Neural cell (in vitro differentiated cells): ENCODE data around the gene LHFPL6. TPM values are rescaled to one million over a fixed set of nuclear protein-coding genes. Genes with fewer than 3 reads are reported as not detected.

ENCODE experiments used
- H2AFZ ChIP-seq: fragments of 200-600, 300-800 bp; sonication (generic), shearing (Covaris generic); 2 replicates; pipeline ENCODE4 v1.6.0; 2014; ENCODE audit warnings: low read depth, mild to moderate bottlenecking, antibody characterized with exemption, low read length, moderate library complexity
- H3F3A ChIP-seq: fragments of 200-600 bp; shearing (Covaris generic); 2 replicates; pipeline ENCODE4 v1.6.1; 2016; ENCODE audit warnings: mild to moderate bottlenecking, moderate library complexity, mixed read lengths, antibody characterized with exemption, low read length; ENCODE audit not compliant: insufficient read depth, poor library complexity, severe bottlenecking
- H3K27ac ChIP-seq: fragments of 200-600, 300-800 bp; sonication (generic), shearing (Covaris generic); 2 replicates; pipeline ENCODE4 v1.5.1; 2014; ENCODE audit warnings: mild to moderate bottlenecking, low read length, moderate library complexity
- H3K27me3 ChIP-seq: fragments of 300-800, 200-600 bp; sonication (generic), shearing (Covaris generic); 2 replicates; pipeline ENCODE4 v1.6.0; 2014; ENCODE audit warnings: mild to moderate bottlenecking, low read depth, low read length, moderate library complexity; ENCODE audit not compliant: insufficient read depth
- H3K36me3 ChIP-seq: fragments of 300-800, 200-600 bp; sonication (generic), shearing (Covaris generic); 2 replicates; pipeline ENCODE4 v1.5.1; 2014; ENCODE audit warnings: mild to moderate bottlenecking, antibody characterized with exemption, low read length, moderate library complexity; ENCODE audit not compliant: insufficient read depth
- H3K4me2 ChIP-seq: fragments of 300-800, 200-600 bp; sonication (generic), shearing (Covaris generic); 2 replicates; pipeline ENCODE4 v1.6.0; 2014; ENCODE audit warnings: mild to moderate bottlenecking, low read length
- H3K4me3 ChIP-seq: fragments of 300-800, 200-600 bp; sonication (generic), shearing (Covaris generic); 2 replicates; pipeline ENCODE4 v1.5.1; 2014; ENCODE audit warnings: mild to moderate bottlenecking, low read length, moderate library complexity
- H3K79me2 ChIP-seq: fragments of 200-600 bp; shearing (Covaris generic); replicated peaks from 2 replicates; pipeline ENCODE4 v1.6.0; 2014; ENCODE audit warnings: mild to moderate bottlenecking, low read length, moderate library complexity; ENCODE audit not compliant: insufficient read depth
- H3K9ac ChIP-seq: fragments of 300-800, 200-600 bp; sonication (generic), shearing (Covaris generic); 2 replicates; pipeline ENCODE4 v1.6.1; 2016; ENCODE audit warnings: mild to moderate bottlenecking, low read length, mixed read lengths
- H3K9me2 ChIP-seq: fragments of 200-600 bp; shearing (Covaris generic); 2 replicates; pipeline ENCODE4 v1.6.1; 2016; ENCODE audit warnings: mild to moderate bottlenecking, low read length, mixed read lengths; ENCODE audit not compliant: insufficient read depth
- H3K9me3 ChIP-seq: fragments of 200-600, 300-800 bp; sonication (generic), shearing (Covaris generic); 2 replicates; pipeline ENCODE4 v1.6.1; 2016; ENCODE audit warnings: mild to moderate bottlenecking, mixed run types, low read length, moderate library complexity, mixed read lengths
- H4K20me1 ChIP-seq: fragments of 200-600 bp; shearing (Covaris generic); 2 replicates; pipeline ENCODE4 v1.6.1; 2016; ENCODE audit warnings: mild to moderate bottlenecking, mixed run types; ENCODE audit not compliant: insufficient read depth
- EP300 ChIP-seq: fragments of 450-650 bp; conservative IDR thresholded peaks from 2 replicates; pipeline ENCODE4 v1.6.1; 2014; ENCODE audit warnings: antibody characterized with exemption, mild to moderate bottlenecking, moderate library complexity; ENCODE audit not compliant: poor library complexity, severe bottlenecking
- EZH2 ChIP-seq: fragments of 200-600, 300-800 bp; shearing (Covaris generic), sonication (generic); IDR thresholded peaks from 2 replicates; pipeline ENCODE4 v1.6.1; 2014; ENCODE audit warnings: antibody characterized with exemption, low read length, borderline replicate concordance, mild to moderate bottlenecking; ENCODE audit not compliant: insufficient read depth, poor library complexity, severe bottlenecking
- MXI1 ChIP-seq: fragments of 450-650 bp; conservative IDR thresholded peaks from 2 replicates; pipeline ENCODE4 v1.6.1; 2014; ENCODE audit warnings: antibody characterized with exemption, mild to moderate bottlenecking; ENCODE audit not compliant: poor library complexity, severe bottlenecking
- POLR2AphosphoS5 ChIP-seq: IDR thresholded peaks from 2 replicates; pipeline ENCODE4 v1.6.1; 2012
- RAD21 ChIP-seq: fragments of 450-650 bp; conservative IDR thresholded peaks from 2 replicates; pipeline ENCODE4 v1.6.1; 2014; ENCODE audit warnings: antibody characterized with exemption, mild to moderate bottlenecking, moderate library complexity
- SMC3 ChIP-seq: fragments of 450-650 bp; conservative IDR thresholded peaks from 2 replicates; pipeline ENCODE4 v1.6.1; 2014; ENCODE audit warnings: antibody characterized with exemption, mild to moderate bottlenecking, moderate library complexity; ENCODE audit not compliant: poor library complexity
- TAF1 ChIP-seq: IDR thresholded peaks from 2 replicates; pipeline ENCODE4 v1.6.1; 2012; ENCODE audit warnings: low read depth
- polyA plus RNA-seq: library from polyadenylated mRNA; depleted of rRNA; stranded (reverse); fragments of >200 nt; gene quantifications from 2 replicates; pipeline ENCODE4 v1.2.3, GENCODE V29; 2014
- TF ChIP-seq, protein P1 (sequence below): IDR thresholded peaks from 2 replicates; pipeline ENCODE4 v1.6.1; 2012; ENCODE audit warnings: borderline replicate concordance
- TF ChIP-seq, protein P2 (sequence below): fragments of 450-650 bp; IDR thresholded peaks from 2 replicates; pipeline ENCODE4 v1.5.1; 2014; ENCODE audit warnings: antibody characterized with exemption, mild to moderate bottlenecking, moderate library complexity; ENCODE audit not compliant: poor library complexity, severe bottlenecking

Gene LHFPL6
- polyA plus RNA-seq, 1 donor from 2014 or later = 36.3 TPM

DNA sequence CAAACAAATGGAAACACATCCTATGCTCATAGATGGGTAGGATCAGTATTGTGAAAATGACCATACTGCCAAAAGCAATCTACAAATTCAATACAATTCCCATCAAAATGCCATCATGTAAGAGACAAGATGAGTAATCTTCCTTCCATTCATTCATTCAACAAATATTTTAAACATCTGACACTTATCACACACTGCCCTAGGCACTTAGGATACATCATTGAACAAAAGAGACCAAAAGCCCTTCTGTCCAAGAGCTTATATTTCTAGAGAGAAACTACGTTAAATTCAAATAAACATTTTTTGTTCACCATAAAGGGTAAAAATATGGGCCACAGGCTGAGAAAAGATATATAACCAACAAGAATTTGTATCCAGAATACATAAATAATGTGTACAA lies 20.5 kb upstream of the LHFPL6 start:
- H3K36me3 ChIP-seq = no peaks in the 10 kb centered on the region
- H4K20me1 ChIP-seq = no peaks in the 10 kb centered on the region
- no peak for TF ChIP-seq SMC3
- TF ChIP-seq, protein P1, sequence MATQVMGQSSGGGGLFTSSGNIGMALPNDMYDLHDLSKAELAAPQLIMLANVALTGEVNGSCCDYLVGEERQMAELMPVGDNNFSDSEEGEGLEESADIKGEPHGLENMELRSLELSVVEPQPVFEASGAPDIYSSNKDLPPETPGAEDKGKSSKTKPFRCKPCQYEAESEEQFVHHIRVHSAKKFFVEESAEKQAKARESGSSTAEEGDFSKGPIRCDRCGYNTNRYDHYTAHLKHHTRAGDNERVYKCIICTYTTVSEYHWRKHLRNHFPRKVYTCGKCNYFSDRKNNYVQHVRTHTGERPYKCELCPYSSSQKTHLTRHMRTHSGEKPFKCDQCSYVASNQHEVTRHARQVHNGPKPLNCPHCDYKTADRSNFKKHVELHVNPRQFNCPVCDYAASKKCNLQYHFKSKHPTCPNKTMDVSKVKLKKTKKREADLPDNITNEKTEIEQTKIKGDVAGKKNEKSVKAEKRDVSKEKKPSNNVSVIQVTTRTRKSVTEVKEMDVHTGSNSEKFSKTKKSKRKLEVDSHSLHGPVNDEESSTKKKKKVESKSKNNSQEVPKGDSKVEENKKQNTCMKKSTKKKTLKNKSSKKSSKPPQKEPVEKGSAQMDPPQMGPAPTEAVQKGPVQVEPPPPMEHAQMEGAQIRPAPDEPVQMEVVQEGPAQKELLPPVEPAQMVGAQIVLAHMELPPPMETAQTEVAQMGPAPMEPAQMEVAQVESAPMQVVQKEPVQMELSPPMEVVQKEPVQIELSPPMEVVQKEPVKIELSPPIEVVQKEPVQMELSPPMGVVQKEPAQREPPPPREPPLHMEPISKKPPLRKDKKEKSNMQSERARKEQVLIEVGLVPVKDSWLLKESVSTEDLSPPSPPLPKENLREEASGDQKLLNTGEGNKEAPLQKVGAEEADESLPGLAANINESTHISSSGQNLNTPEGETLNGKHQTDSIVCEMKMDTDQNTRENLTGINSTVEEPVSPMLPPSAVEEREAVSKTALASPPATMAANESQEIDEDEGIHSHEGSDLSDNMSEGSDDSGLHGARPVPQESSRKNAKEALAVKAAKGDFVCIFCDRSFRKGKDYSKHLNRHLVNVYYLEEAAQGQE = no peak
- H3F3A ChIP-seq = no peaks in the 10 kb centered on the region
- H2AFZ ChIP-seq = no peak overlapping the region
- H3K4me3 ChIP-seq = no peak overlapping the region
- H3K9me2 ChIP-seq = no peaks in the 10 kb centered on the region
- H3K9me3 ChIP-seq = no peaks in the 10 kb centered on the region
- no peaks in the 10 kb centered on the region for H3K79me2 ChIP-seq
- H3K4me2 ChIP-seq = no peak overlapping the region
- H3K27ac ChIP-seq = no peak overlapping the region
- no peak overlapping the region for H3K9ac ChIP-seq
- no peaks in the 10 kb centered on the region for H3K27me3 ChIP-seq

DNA sequence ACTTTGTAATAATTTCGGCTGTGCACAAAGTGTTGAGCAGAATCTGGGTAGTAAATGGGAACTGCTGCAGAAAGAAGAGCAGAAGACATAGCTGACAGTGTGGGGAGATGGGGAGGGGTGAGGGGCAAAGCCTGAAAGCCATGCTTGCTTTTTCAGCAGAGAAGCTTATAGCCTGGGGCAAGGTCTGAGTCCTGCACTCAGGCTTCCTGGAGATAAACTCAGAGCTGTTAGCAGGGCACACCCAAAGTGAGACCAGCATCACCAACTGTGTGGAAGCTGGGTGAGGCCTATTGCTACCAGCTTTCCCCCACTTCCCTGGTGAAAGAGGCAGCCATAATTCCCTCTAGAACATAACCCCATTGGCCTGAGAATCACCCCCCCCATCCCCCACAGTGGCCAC lies 15.6 kb upstream of the LHFPL6 start:
- Histone ChIP-seq H3F3A (no peaks in the 10 kb centered on the region), H3K36me3 (no peaks in the 10 kb centered on the region), H3K9me2 (no peaks in the 10 kb centered on the region), H4K20me1 (no peaks in the 10 kb centered on the region), H3K9ac (no peak overlapping the region), H3K27ac (no peak overlapping the region), H2AFZ (no peak overlapping the region), H3K9me3 (no peaks in the 10 kb centered on the region), H3K79me2 (no peaks in the 10 kb centered on the region), H3K4me2 (no peak overlapping the region), H3K4me3 (no peak overlapping the region), H3K27me3 (no peaks in the 10 kb centered on the region)
- no peak for TF ChIP-seq SMC3
- TF ChIP-seq RAD21 = no peak
- TF ChIP-seq, protein P2, sequence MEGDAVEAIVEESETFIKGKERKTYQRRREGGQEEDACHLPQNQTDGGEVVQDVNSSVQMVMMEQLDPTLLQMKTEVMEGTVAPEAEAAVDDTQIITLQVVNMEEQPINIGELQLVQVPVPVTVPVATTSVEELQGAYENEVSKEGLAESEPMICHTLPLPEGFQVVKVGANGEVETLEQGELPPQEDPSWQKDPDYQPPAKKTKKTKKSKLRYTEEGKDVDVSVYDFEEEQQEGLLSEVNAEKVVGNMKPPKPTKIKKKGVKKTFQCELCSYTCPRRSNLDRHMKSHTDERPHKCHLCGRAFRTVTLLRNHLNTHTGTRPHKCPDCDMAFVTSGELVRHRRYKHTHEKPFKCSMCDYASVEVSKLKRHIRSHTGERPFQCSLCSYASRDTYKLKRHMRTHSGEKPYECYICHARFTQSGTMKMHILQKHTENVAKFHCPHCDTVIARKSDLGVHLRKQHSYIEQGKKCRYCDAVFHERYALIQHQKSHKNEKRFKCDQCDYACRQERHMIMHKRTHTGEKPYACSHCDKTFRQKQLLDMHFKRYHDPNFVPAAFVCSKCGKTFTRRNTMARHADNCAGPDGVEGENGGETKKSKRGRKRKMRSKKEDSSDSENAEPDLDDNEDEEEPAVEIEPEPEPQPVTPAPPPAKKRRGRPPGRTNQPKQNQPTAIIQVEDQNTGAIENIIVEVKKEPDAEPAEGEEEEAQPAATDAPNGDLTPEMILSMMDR = no peak
- TF ChIP-seq POLR2AphosphoS5 = no peak
- TF ChIP-seq MXI1 = no peak
- TF ChIP-seq, protein P1 = no peak
- TF ChIP-seq TAF1 = no peak
- TF ChIP-seq EZH2 = no peak
- TF ChIP-seq EP300 = no peak
